PFSK-1 (cell line): ENCODE measurements around the gene ZBTB39.

Experiments used
- FOXP2 ChIP-seq: optimal IDR thresholded peaks from 2 replicates; pipeline ENCODE3; 2011; ENCODE audit warnings: borderline replicate concordance, control low read depth, inconsistent platforms; ENCODE audit not compliant: insufficient read depth; ENCODE audit errors: extremely low read length, extremely low read depth
- POLR2AphosphoS5 ChIP-seq: IDR thresholded peaks from 2 replicates; pipeline ENCODE4 v1.6.1; 2012; ENCODE audit warnings: low read depth, mild to moderate bottlenecking, control low read depth, low read length, moderate library complexity
- SIN3A ChIP-seq: IDR thresholded peaks from 2 replicates; pipeline ENCODE4 v1.6.1; 2012; ENCODE audit warnings: mild to moderate bottlenecking, low read length, moderate library complexity, borderline replicate concordance; ENCODE audit not compliant: insufficient read depth
- TAF1 ChIP-seq: IDR thresholded peaks from 2 replicates; pipeline ENCODE4 v1.6.1; 2012; ENCODE audit warnings: low read length, control low read depth, borderline replicate concordance; ENCODE audit not compliant: insufficient read depth
- TF ChIP-seq, protein P1 (sequence below), 2 experiments: IDR thresholded peaks; 2 replicates each; pipeline versions ENCODE4 v1.6.1 to v1.8.0; 2011 to 2012; ENCODE audit warnings: low read depth in 2 of 2, low read length in 2 of 2, control low read depth in 1 of 2, inconsistent platforms in 1 of 2, mild to moderate bottlenecking in 1 of 2, moderate library complexity in 1 of 2; ENCODE audit not compliant: insufficient read depth in 1 of 2

Gene ZBTB39

DNA sequence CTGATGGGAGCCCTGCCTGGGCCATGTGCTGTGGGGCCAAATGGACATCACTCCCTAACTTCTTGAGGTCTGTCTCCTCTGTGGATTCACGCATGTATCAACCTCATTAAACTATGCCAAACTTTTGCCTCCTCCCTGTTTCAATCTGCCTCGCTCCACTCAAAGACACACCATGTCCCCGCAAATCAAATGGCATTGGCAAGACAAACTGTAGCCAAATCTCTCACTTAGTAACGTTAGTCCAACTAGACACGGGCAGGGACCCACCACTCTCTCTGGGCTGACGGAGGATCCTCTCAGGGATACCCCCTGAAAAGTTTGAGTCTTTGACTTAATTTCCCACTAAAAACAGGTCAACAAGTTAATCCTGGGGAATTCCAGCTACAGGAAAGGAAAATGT lies 8.0 kb downstream of the ZBTB39 start:
- TF ChIP-seq SIN3A, result no peak
- TF ChIP-seq, protein P1, sequence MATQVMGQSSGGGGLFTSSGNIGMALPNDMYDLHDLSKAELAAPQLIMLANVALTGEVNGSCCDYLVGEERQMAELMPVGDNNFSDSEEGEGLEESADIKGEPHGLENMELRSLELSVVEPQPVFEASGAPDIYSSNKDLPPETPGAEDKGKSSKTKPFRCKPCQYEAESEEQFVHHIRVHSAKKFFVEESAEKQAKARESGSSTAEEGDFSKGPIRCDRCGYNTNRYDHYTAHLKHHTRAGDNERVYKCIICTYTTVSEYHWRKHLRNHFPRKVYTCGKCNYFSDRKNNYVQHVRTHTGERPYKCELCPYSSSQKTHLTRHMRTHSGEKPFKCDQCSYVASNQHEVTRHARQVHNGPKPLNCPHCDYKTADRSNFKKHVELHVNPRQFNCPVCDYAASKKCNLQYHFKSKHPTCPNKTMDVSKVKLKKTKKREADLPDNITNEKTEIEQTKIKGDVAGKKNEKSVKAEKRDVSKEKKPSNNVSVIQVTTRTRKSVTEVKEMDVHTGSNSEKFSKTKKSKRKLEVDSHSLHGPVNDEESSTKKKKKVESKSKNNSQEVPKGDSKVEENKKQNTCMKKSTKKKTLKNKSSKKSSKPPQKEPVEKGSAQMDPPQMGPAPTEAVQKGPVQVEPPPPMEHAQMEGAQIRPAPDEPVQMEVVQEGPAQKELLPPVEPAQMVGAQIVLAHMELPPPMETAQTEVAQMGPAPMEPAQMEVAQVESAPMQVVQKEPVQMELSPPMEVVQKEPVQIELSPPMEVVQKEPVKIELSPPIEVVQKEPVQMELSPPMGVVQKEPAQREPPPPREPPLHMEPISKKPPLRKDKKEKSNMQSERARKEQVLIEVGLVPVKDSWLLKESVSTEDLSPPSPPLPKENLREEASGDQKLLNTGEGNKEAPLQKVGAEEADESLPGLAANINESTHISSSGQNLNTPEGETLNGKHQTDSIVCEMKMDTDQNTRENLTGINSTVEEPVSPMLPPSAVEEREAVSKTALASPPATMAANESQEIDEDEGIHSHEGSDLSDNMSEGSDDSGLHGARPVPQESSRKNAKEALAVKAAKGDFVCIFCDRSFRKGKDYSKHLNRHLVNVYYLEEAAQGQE (IDR thresholded peaks at IDR 0.05; ENCODE audit: insufficient read depth in 1 of 2, low read depth in 2 of 2, low read length in 2 of 2), result no peak
- no peak for TF ChIP-seq TAF1
- TF ChIP-seq FOXP2, result no peak
- TF ChIP-seq POLR2AphosphoS5, result no peak

DNA sequence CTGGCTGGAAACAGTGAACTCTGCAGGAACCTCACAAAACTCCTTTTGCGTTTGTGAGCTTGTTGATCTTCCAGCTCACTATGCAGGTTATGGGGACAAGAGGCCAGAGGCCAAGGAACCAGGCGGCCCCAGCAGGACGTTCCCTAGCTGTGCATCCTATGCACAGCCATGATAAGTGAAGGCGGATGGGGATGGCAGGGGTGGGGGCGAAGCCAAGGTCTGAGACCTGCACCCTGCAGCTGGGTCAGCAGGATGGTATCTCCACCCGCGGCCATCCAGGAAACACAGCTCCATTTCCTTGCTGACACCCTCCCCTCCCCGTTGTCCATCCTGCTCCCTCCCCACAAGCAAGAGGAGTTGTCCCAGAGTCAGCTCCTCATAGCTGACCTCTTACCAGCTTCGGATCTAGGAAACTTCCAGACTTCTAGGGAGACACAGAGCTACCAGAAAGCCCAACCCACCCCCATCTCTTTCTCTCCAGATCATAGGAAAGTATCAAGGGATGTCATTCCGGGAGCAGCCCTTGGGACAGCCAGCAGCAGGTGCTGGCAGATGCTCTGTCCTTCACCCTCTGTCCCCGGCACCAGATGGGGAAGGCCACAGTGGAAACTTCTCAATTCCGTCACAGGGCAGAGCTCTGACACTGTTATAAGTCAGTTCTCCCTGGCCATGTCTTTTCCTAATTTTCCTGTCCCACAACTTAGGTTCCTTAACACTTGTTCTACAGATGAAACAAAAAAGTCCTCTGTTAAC lies 9.4 kb downstream of the ZBTB39 start:
- TF ChIP-seq FOXP2 (no peak), SIN3A (no peak), TAF1 (no peak), POLR2AphosphoS5 (no peak)
- TF ChIP-seq, protein P1 (IDR thresholded peaks at IDR 0.05; ENCODE audit: insufficient read depth in 1 of 2, low read depth in 2 of 2, low read length in 2 of 2), result no peak

DNA sequence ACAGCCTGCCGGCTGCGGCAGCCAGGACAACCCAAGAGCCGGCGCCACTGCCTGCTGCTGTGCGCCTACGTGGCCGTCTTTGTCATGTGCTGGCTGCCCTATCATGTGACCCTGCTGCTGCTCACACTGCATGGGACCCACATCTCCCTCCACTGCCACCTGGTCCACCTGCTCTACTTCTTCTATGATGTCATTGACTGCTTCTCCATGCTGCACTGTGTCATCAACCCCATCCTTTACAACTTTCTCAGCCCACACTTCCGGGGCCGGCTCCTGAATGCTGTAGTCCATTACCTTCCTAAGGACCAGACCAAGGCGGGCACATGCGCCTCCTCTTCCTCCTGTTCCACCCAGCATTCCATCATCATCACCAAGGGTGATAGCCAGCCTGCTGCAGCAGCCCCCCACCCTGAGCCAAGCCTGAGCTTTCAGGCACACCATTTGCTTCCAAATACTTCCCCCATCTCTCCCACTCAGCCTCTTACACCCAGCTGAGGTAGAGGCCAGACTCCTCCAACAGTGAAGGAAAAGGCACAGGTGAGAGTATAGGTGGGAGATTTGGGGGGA lies 10.3 kb downstream of the ZBTB39 start:
- TF ChIP-seq POLR2AphosphoS5 (no peak), FOXP2 (no peak), SIN3A (no peak), TAF1 (no peak)
- TF ChIP-seq, protein P1 (IDR thresholded peaks at IDR 0.05; ENCODE audit: insufficient read depth in 1 of 2, low read depth in 2 of 2, low read length in 2 of 2), result no peak

DNA sequence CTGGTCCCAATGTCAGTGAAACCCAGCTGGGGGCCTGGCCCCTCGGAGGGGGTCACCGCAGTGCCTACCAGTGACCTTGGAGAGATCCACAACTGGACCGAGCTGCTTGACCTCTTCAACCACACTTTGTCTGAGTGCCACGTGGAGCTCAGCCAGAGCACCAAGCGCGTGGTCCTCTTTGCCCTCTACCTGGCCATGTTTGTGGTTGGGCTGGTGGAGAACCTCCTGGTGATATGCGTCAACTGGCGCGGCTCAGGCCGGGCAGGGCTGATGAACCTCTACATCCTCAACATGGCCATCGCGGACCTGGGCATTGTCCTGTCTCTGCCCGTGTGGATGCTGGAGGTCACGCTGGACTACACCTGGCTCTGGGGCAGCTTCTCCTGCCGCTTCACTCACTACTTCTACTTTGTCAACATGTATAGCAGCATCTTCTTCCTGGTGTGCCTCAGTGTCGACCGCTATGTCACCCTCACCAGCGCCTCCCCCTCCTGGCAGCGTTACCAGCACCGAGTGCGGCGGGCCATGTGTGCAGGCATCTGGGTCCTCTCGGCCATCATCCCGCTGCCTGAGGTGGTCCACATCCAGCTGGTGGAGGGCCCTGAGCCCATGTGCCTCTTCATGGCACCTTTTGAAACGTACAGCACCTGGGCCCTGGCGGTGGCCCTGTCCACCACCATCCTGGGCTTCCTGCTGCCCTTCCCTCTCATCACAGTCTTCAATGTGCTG lies 11.0 kb downstream of the ZBTB39 start:
- no peak for TF ChIP-seq TAF1
- TF ChIP-seq, protein P1 (IDR thresholded peaks at IDR 0.05; ENCODE audit: insufficient read depth in 1 of 2, low read depth in 2 of 2, low read length in 2 of 2), result no peak
- no peak for TF ChIP-seq POLR2AphosphoS5
